ENCODE measurements around the gene AFDN. TPM values are rescaled to one million over a fixed set of nuclear protein-coding genes. Genes with fewer than 3 reads are reported as not detected.
"Not testable (repeated sequence)": the region's sequence is repeated elsewhere in the genome, so short reads cannot be mapped to it uniquely, and the experiment has no call there.

The AFDN gene
- total RNA-seq, 2 experiments from 2014 or later = 45.9 to 46.3 TPM

DNA sequence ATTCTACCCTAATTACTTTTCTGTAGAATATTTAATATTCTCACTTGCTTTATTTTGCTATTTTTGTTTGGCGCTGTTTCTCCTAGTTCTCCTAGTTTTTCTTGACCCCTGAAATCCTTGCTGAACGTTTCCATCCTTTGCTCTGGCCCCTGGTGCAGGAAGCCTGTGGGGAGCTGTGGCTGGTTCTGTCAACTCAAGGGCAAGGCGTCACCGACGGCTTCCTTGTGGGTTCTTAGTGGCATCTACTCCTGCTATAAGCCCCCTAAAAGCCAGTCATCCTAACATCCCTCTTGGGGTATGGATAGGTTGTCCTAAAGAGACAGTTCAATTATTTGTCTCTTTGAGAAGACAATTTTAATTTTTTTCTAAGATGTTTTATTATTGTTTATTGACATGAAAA, 133.9 kb downstream of the AFDN start:
- peaks cover 9% of the 10 kb centered on the region for H3K36me3 Mint-ChIP-seq (ENCODE audit: low read depth)
- POLR2A ChIA-PET = no interaction called here
- no peaks in the 10 kb centered on the region for H3K27me3 Mint-ChIP-seq
- CTCF ChIA-PET = no interaction called here
- DNase-seq = no peak
- no peaks in the 10 kb centered on the region for H3K9me3 Mint-ChIP-seq
- peaks cover 7% of the 10 kb centered on the region for H3K4me1 Mint-ChIP-seq
- no peak overlapping the region for H3K27ac Mint-ChIP-seq
- H3K4me3 Mint-ChIP-seq = no peak overlapping the region

GRCh38 chr6:167962711-167963110, 136.0 kb downstream of the AFDN start:
- Mint-ChIP-seq H3K27me3 (no peaks in the 10 kb centered on the region), H3K4me3 (no peak overlapping the region), H3K9me3 (no peaks in the 10 kb centered on the region), H3K36me3 (ENCODE audit: low read depth) (peaks cover 8% of the 10 kb centered on the region), H3K4me1 (peaks cover 6% of the 10 kb centered on the region), H3K27ac (no peak overlapping the region)
- POLR2A ChIA-PET = no interaction called here
- no peak for DNase-seq
- CTCF ChIA-PET = no interaction called here

GRCh38 chr6:167963589-167964057, 136.9 kb downstream of the AFDN start:
- ChIA-PET CTCF (no interaction called here), POLR2A (no interaction called here)
- peaks cover 11% of the 10 kb centered on the region for H3K36me3 Mint-ChIP-seq (ENCODE audit: low read depth)
- no peaks in the 10 kb centered on the region for H3K9me3 Mint-ChIP-seq
- H3K27ac Mint-ChIP-seq = no peak overlapping the region
- H3K27me3 Mint-ChIP-seq = no peaks in the 10 kb centered on the region
- H3K4me3 Mint-ChIP-seq = no peak overlapping the region
- DNase-seq = no peak
- H3K4me1 Mint-ChIP-seq = peaks cover 5% of the 10 kb centered on the region

GRCh38 chr6:167965592-167966539, 139.2 kb downstream of the AFDN start:
- Mint-ChIP-seq H3K27me3 (no peaks in the 10 kb centered on the region), H3K4me1 (peaks cover 5% of the 10 kb centered on the region), H3K27ac (no peak overlapping the region), H3K9me3 (no peaks in the 10 kb centered on the region), H3K36me3 (ENCODE audit: low read depth) (peaks cover 14% of the 10 kb centered on the region), H3K4me3 (no peak overlapping the region)
- ChIA-PET CTCF (no interaction called here), POLR2A (no interaction called here)
- DNase-seq = no peak

DNA sequence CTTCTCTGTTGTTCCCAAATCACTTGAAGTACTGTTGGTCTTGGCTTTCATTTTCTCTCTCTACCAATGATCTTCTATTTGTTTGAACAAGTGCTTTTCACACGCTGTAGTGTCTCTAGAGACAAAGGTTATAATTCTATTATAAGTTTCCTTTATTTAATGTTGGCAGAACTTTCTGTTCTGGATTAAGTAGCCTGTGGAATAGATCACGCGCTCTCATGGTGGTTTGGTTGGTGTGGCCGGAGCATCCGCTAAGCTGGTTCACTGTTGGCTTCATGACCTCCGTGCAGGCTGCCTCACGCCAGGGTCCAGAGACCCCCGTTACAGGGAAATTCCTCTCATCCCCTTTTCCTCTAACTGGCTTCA, 139.8 kb downstream of the AFDN start:
- POLR2A ChIA-PET = no interaction called here
- Mint-ChIP-seq H3K27me3 (no peaks in the 10 kb centered on the region), H3K36me3 (ENCODE audit: low read depth) (peaks cover 14% of the 10 kb centered on the region), H3K9me3 (no peaks in the 10 kb centered on the region), H3K27ac (no peak overlapping the region), H3K4me3 (no peak overlapping the region), H3K4me1 (peaks cover 5% of the 10 kb centered on the region)
- DNase-seq = no peak
- CTCF ChIA-PET = no interaction called here

GRCh38 chr6:167968091-167968490, 141.4 kb downstream of the AFDN start:
- H3K9me3 Mint-ChIP-seq = no peaks in the 10 kb centered on the region

DNA sequence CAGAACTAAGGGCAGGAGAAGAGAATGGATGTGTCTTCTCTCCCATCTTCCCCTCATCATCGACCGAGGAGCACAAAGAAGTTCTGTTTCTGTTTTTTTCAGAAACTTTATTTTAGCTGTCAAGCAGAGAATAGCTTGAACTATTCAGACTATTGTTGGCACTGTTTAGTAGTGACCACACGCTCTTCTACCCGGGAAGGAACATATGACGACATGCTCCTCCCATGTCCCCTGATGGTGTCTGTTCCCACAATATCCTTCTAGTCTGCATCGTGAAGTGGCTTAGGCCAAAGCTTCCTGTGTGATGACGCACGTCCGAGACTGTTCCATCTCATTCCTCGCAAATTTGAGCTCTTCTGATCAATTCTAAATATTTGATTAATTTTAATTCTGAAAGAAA, 143.5 kb downstream of the AFDN start:
- Mint-ChIP-seq H3K4me3 (no peak overlapping the region), H3K9me3 (no peaks in the 10 kb centered on the region), H3K27me3 (no peaks in the 10 kb centered on the region), H3K4me1 (no peaks in the 10 kb centered on the region), H3K36me3 (ENCODE audit: low read depth) (peaks cover 12% of the 10 kb centered on the region), H3K27ac (no peak overlapping the region)
- POLR2A ChIA-PET = no interaction called here
- DNase-seq = no peak
- CTCF ChIA-PET = no interaction called here

More at GRCh38 chr6:167968091-167968490, 141.4 kb downstream of the AFDN start:
- CTCF ChIA-PET = interaction anchor here (1.8 kb wide), 1 partner anchor 13 kb away, joined by 3 read pairs; no protein-coding TSS in a partner anchor
- POLR2A ChIA-PET = no interaction called here
- H3K4me1 Mint-ChIP-seq = peaks cover 5% of the 10 kb centered on the region
- peaks cover 12% of the 10 kb centered on the region for H3K36me3 Mint-ChIP-seq (ENCODE audit: low read depth)
- no peak overlapping the region for H3K27ac Mint-ChIP-seq
- no peaks in the 10 kb centered on the region for H3K27me3 Mint-ChIP-seq
- peak; percentile 41 for DNase-seq
- H3K4me3 Mint-ChIP-seq = no peak overlapping the region

- DNase-seq = no peak
- Mint-ChIP-seq H3K27ac (no peak overlapping the region), H3K27me3 (no peaks in the 10 kb centered on the region), H3K4me3 (no peak overlapping the region), H3K36me3 (ENCODE audit: low read depth) (peaks cover 6% of the 10 kb centered on the region), H3K9me3 (no peaks in the 10 kb centered on the region), H3K4me1 (no peaks in the 10 kb centered on the region)
- ChIA-PET POLR2A (no interaction called here), CTCF (no interaction called here)
Observed at GRCh38 chr6:167972193-167972592, 145.5 kb downstream of the AFDN start.

- Mint-ChIP-seq H3K36me3 (ENCODE audit: low read depth) (peaks cover 3% of the 10 kb centered on the region), H3K4me1 (no peaks in the 10 kb centered on the region), H3K27ac (no peak overlapping the region), H3K9me3 (no peaks in the 10 kb centered on the region), H3K4me3 (no peak overlapping the region), H3K27me3 (no peaks in the 10 kb centered on the region)
- POLR2A ChIA-PET = no interaction called here
- CTCF ChIA-PET = no interaction called here
- DNase-seq = no peak
Observed at GRCh38 chr6:167973148-167973885, 146.6 kb downstream of the AFDN start.

- no peaks in the 10 kb centered on the region for H3K36me3 Mint-ChIP-seq (ENCODE audit: low read depth)
- no peaks in the 10 kb centered on the region for H3K27me3 Mint-ChIP-seq
- CTCF ChIA-PET = no interaction called here
- no peaks in the 10 kb centered on the region for H3K4me1 Mint-ChIP-seq
- no peaks in the 10 kb centered on the region for H3K9me3 Mint-ChIP-seq
- H3K4me3 Mint-ChIP-seq = no peak overlapping the region
- no peak for DNase-seq
- POLR2A ChIA-PET = no interaction called here
- H3K27ac Mint-ChIP-seq = no peak overlapping the region
Observed at GRCh38 chr6:167974640-167975344, 148.1 kb downstream of the AFDN start.

GRCh38 chr6:167975458-167975857, 148.7 kb downstream of the AFDN start:
- no peaks in the 10 kb centered on the region for H3K9me3 Mint-ChIP-seq
- H3K36me3 Mint-ChIP-seq (ENCODE audit: low read depth) = no peaks in the 10 kb centered on the region
- no peaks in the 10 kb centered on the region for H3K4me1 Mint-ChIP-seq
- no peak overlapping the region for H3K27ac Mint-ChIP-seq
- POLR2A ChIA-PET = no interaction called here
- no peaks in the 10 kb centered on the region for H3K27me3 Mint-ChIP-seq
- no peak for DNase-seq
- CTCF ChIA-PET = no interaction called here
- no peak overlapping the region for H3K4me3 Mint-ChIP-seq

GRCh38 chr6:167976116-167976657, 149.5 kb downstream of the AFDN start:
- POLR2A ChIA-PET; H3K4me1 Mint-ChIP-seq; CTCF ChIA-PET; H3K36me3 Mint-ChIP-seq (ENCODE audit: low read depth); H3K27ac Mint-ChIP-seq; H3K27me3 Mint-ChIP-seq; H3K4me3 Mint-ChIP-seq; DNase-seq; H3K9me3 Mint-ChIP-seq: not testable (repeated sequence)

- Mint-ChIP-seq H3K27me3 (peaks cover 4% of the 10 kb centered on the region), H3K9me3 (no peaks in the 10 kb centered on the region), H3K4me3 (no peak overlapping the region), H3K36me3 (ENCODE audit: low read depth) (no peaks in the 10 kb centered on the region), H3K4me1 (no peaks in the 10 kb centered on the region), H3K27ac (no peak overlapping the region)
- ChIA-PET POLR2A (no interaction called here), CTCF (no interaction called here)
- DNase-seq = no peak
Observed at GRCh38 chr6:167976708-167977107, 150.0 kb downstream of the AFDN start.

Data from activated CD4-positive, alpha-beta memory T cell treated with anti-CD3 and anti-CD28 coated beads, Interleukin-2, amount 10 ng/mL, durations not matched to agents 7 days and 5 days (primary cell).